Adrenal gland (tissue), 12 donors: ENCODE results near the gene PBX1. TPM values are rescaled to one million over a fixed set of nuclear protein-coding genes. Genes with fewer than 3 reads are reported as not detected.

Experiments
- DNase-seq, 7 donors: peaks; one replicate each; pipeline ENCODE4 v3.0.0-alpha.2; 2019 to 2020
- H3K27ac ChIP-seq, 5 donors: fragments of 200-600 bp; sonication (generic) in 4 of 5; 1 replicate in 3 of 5; 2 replicates in 2 of 5; pipeline versions ENCODE4 v1.5.1 to v1.8.0; 2016 to 2020; ENCODE audit warnings: mild to moderate bottlenecking in 1 of 5
- H3K27me3 ChIP-seq: fragments of 200-600 bp; 2 replicates; pipeline ENCODE4 v1.8.0; 2021
- H3K36me3 ChIP-seq, 2 donors: fragments of 200-600 bp; replicated peaks in 1 of 2; 1 replicate in 1 of 2; 2 replicates in 1 of 2; pipeline versions ENCODE4 v1.5.1 to v1.8.0; 2018 to 2022
- H3K4me1 ChIP-seq, 2 donors: fragments of 200-600 bp; replicated peaks in 1 of 2; 1 replicate in 1 of 2; 2 replicates in 1 of 2; pipeline versions ENCODE4 v1.5.1 to v1.8.0; 2018 to 2021
- H3K4me3 ChIP-seq, 4 donors: fragments of 200-600 bp; sonication (generic) in 3 of 4; one replicate each; pipeline ENCODE4 v1.5.1; 2016 to 2018
- H3K9me3 ChIP-seq, 3 donors: fragments of 200-600 bp; sonication (generic) in 1 of 3; replicated peaks in 1 of 3; 1 replicate in 2 of 3; 2 replicates in 1 of 3; pipeline versions ENCODE4 v1.5.1 to v1.8.0; 2016 to 2021
- CTCF ChIP-seq, 6 experiments: fragments of 450-650 bp in 4 of 6; fragments of 200-600 bp in 2 of 6; sonication (generic) in 1 of 6; IDR thresholded peaks; 1 replicate in 5 of 6; 2 replicates in 1 of 6; pipeline versions ENCODE4 v1.5.1 to v1.8.0; 2016 to 2021; ENCODE audit warnings: antibody characterized with exemption in 6 of 6, mild to moderate bottlenecking in 2 of 6, moderate library complexity in 1 of 6
- POLR2A ChIP-seq, 2 donors: fragments of 450-650 bp; IDR thresholded peaks; one replicate each; pipeline ENCODE4 v1.6.1; 2017; ENCODE audit warnings: antibody characterized with exemption in 2 of 2, mild to moderate bottlenecking in 2 of 2, moderate library complexity in 1 of 2
- WGBS, 4 donors: extraction: QIAGEN DNeasy Blood & Tissue Kit in 2 of 4; methylation state at CpG; one replicate each; pipeline versions ENCODE4 v1.1.5 to v1.1.7; 2013 to 2017; 5-methylcytosine and 5-hydroxymethylcytosine counted together
- intact Hi-C, 2 donors: fragments of 100-400 bp; cut with DNase I; formaldehyde crosslinking; loops; one replicate each; pipeline versions ENCODE4 v1.14.1 to v1.15.0; 2022 to 2023
- polyA plus RNA-seq, 3 donors: library from polyadenylated mRNA; stranded (reverse); fragments of 200-250 nt in 2 of 3; fragments of 350-450 nt in 1 of 3; fragmentation: Illumina TruSeq in 1 of 3; extraction: RNeasy Lipid Tissue Mini Kit (QIAGEN cat#74804) in 1 of 3; gene quantifications; one replicate each; pipeline ENCODE4 v1.2.3, GENCODE V29; 2013 to 2014
- total RNA-seq, 9 donors: library from RNA; depleted of rRNA in 4 of 9; stranded (reverse); fragments of >200 nt in 4 of 9; fragments of 120-200 nt in 1 of 9; fragmentation: NEBNext Ultra II Directional in 1 of 9; extraction: Animal tissue kit (Norgen Biotek cat#: 25700) in 1 of 9; gene quantifications; one replicate each; pipeline versions ENCODE4 v1.1.0 to v1.2.4, GENCODE V29; 2013 to 2023
- donor health status: healthy with polysubstance abuse.
- donor health status: Bipolar disorder and iron deficiency.
- donor health status: DM: yes; HTN: yes; CAD: no.
- donor health status: DM: no; HTN: no; CAD: no.
- donor health status: DM: no; HTN: no; CAD: no.
- donor health status: DM: yes; HTN: yes; CAD: no.

The PBX1 gene
- total and polyA plus RNA-seq, 12 donors = 13.0 to 294 (median 99.3) TPM

- intact Hi-C loops = no loop called here
- peaks cover 18 to 49% of the 10 kb centered on the region in 2 donors for H3K4me1 ChIP-seq
- no peaks in the 10 kb centered on the region for H3K9me3 ChIP-seq
- TF ChIP-seq CTCF (IDR thresholded peaks at IDR 0.05) = no peak
- no peak for TF ChIP-seq POLR2A (IDR thresholded peaks at IDR 0.05)
- H3K27ac ChIP-seq = no peak overlapping the region
- 87 to 93% (median 91%) methylated on average over 3 of the region's 3 CpGs for WGBS, 4 donors
- no peak for DNase-seq
- no peaks in the 10 kb centered on the region for H3K36me3 ChIP-seq
- no peaks in the 10 kb centered on the region for H3K27me3 ChIP-seq
- no peak overlapping the region for H3K4me3 ChIP-seq
Measured at GRCh38 chr1:164605254-164606091, 46.5 kb downstream of the PBX1 start.

GRCh38 chr1:164607351-164607750 is 48.4 kb downstream of the PBX1 start:
- Histone ChIP-seq H3K4me1 (peaks cover 18 to 49% of the 10 kb centered on the region in 2 donors), H3K4me3 (no peak overlapping the region), H3K9me3 (no peaks in the 10 kb centered on the region), H3K36me3 (no peaks in the 10 kb centered on the region), H3K27me3 (no peaks in the 10 kb centered on the region), H3K27ac (peak overlapping the region in 2 of 5 donors; percentile 10 to 56)
- DNase-seq = no peak
- intact Hi-C loops = no loop called here
- TF ChIP-seq CTCF (IDR thresholded peaks at IDR 0.05) (no peak), POLR2A (IDR thresholded peaks at IDR 0.05) (no peak)
- WGBS, 4 donors = 54 to 65% (median 56%) methylated on average over 3 of the region's 3 CpGs

- peaks cover 17 to 49% of the 10 kb centered on the region in 2 donors for H3K4me1 ChIP-seq
- intact Hi-C loops = no loop called here
- no peaks in the 10 kb centered on the region for H3K9me3 ChIP-seq
- H3K27me3 ChIP-seq = no peaks in the 10 kb centered on the region
- H3K27ac ChIP-seq = peak overlapping the region in 3 of 5 donors; percentile 8 to 56 (median 35)
- H3K4me3 ChIP-seq = no peak overlapping the region
- TF ChIP-seq POLR2A (IDR thresholded peaks at IDR 0.05) (no peak), CTCF (IDR thresholded peaks at IDR 0.05) (no peak)
- H3K36me3 ChIP-seq = no peaks in the 10 kb centered on the region
- no peak for DNase-seq
Measured at GRCh38 chr1:164608651-164609057, 49.7 kb downstream of the PBX1 start.

DNA sequence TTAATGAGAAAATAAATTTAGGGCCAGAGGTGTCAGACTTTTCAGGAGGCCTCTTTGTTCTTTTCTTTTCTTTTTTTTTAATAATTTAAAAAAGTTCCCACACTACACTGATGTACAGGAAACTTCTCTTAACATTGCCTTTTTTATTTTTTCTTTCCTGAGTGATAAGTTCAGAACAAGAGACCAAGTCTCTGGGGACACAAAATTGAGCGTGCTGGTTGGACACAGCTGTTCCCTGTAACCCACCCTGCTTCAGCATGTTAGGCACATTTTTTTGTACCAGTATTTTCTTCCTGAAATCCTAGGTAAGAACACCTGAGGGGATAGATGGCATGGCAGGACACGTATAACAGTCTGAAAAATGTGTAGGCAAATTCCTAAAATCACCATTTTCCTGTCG is 50.1 kb downstream of the PBX1 start:
- H3K4me1 ChIP-seq = peaks cover 16 to 53% of the 10 kb centered on the region in 2 donors
- no peaks in the 10 kb centered on the region for H3K27me3 ChIP-seq
- no peak for TF ChIP-seq POLR2A (IDR thresholded peaks at IDR 0.05)
- TF ChIP-seq CTCF (IDR thresholded peaks at IDR 0.05) = no peak
- peak overlapping the region in 2 of 5 donors; percentile 35 to 50 for H3K27ac ChIP-seq
- no peaks in the 10 kb centered on the region for H3K36me3 ChIP-seq
- intact Hi-C loops = no loop called here
- no peak for DNase-seq
- no peak overlapping the region for H3K4me3 ChIP-seq
- no peaks in the 10 kb centered on the region for H3K9me3 ChIP-seq
- 80 to 91% (median 86%) methylated on average over 3 of the region's 3 CpGs for WGBS, 4 donors
